IPS-11a (cell line): ENCODE results near the gene SKA3.
"Not testable (repeated sequence)": the region's sequence is repeated elsewhere in the genome, so short reads cannot be mapped to it uniquely, and the experiment has no call there.

Experiments used
- H3K4me3 ChIP-seq: one replicate; pipeline ENCODE4 v1.5.1; 2013; ENCODE audit warnings: low read depth, low read length, control low read depth

Gene SKA3

DNA sequence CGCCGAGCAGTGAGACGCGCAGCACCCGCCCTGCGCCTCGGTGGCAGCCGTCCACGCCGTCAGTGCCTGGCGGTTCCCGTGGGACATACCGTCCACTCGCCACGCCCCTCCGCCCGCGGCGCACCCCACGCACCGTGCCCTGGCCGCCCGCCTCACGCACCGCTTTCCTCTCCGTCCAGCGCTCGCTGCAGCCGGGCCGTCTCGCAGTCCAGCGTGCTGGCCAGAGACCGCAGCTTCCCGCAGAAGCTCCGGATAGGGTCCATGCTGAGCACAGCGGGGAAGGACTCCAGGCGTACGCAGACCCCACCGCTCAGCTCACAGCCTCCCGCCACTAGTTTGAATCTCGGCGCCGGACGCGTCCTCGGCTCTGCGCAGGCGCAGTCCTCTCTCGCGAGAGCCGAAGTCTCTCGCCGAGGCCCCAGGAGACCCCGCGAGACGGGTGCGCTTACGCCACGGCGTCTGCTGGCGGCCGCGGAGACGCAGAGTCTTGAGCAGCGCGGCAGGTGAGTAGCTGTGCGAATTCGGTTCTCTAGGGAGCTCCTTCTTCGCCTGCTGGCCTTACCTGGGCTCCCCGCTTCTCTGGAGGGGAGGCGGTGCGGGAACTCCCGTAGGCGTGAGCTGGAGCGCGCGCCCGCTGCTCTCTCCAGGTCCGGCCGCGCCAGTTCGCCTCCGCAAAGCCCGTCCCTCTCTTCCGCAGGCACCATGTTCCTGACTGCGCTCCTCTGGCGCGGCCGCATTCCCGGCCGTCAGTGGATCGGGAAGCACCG is at the start of gene SKA3, which contains the start of gene MRPL57:
Gene SKA3, minus strand, starts transcription at position 338 of the 767 bp plus-strand sequence. Its CDS starts 75 bp downstream, at position 263.
Gene MRPL57, plus strand, starts transcription at position 444 of the 767 bp plus-strand sequence. Its CDS starts 259 bp downstream, at position 703.
- H3K4me3 ChIP-seq: peak within 1 kb of the TSS; percentile 60

DNA sequence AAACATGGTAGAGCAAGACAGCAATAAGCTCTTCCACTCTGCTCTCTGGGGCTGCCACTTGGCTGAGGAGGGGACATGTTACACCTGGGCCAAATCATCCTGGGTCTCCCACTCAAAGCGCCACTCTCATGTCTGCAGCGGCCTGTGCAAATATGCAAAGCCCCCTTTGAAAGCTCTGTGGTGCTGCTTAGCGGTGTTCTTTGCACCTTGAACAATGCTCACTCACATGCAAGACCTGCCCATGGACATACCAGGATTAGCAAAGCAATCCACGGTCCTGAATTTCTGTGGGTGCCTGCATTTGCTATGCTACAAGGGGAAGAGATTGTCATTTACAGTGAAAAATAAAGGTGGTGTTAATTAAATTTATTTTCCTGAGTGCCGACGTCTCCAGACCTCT is 48.7 kb upstream of the SKA3 start:
- no peak overlapping the region for H3K4me3 ChIP-seq

DNA sequence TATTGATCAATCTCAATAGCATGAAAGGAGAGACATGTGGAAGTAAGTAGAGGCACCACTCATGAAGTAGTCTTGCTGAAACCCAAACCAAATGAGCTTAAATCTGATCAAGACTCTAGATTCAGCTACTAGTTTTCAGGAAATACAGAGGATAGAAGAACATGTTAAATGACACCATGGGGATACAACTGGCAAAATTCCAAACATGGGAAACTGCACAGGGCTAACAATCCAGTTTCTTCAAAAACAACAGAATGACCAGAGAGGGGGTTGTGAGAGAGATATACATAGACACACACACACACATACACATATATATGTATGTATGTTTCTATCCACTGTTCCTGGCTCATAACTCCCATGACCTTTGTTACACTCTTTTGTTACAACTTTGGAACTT is 44.9 kb upstream of the SKA3 start:
- H3K4me3 ChIP-seq: no peak overlapping the region

DNA sequence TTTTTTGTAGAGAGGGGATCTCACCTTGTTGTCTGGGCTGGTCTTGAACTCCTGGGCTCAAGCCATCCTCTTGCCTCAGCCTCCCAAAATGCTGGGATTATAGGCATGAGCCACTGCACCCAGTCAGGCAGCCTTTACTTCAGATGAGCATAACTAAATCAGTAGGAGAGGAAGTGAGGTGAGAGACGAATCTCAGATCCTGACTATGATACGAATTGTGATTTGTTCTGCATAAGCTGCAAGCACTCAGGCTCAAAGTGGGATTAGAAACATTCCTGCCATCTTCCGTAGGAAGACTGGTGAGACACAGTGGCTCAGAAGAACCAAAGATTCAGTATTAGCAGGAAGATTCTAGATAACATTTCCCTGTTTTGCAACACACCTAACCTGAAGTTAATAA is 43.4 kb upstream of the SKA3 start:
- H3K4me3 ChIP-seq: not testable (repeated sequence)

DNA sequence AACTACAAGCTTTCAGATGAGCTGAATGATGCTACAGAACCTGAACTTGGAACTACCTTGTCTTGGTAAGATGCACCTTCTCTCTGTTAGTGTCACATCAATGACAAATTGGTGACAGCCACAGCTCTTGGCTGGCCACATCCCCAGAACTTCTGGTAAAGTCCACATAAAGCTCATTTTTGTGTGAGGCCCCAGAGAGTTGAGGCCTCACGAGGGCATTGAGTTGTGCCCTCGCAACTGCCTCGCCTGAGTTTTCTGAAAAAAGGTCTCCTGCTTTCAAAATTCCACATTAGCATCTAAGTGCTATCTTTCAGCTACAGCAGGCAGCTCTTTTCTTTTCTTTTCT is 42.7 kb upstream of the SKA3 start:
- no peak overlapping the region for H3K4me3 ChIP-seq

DNA sequence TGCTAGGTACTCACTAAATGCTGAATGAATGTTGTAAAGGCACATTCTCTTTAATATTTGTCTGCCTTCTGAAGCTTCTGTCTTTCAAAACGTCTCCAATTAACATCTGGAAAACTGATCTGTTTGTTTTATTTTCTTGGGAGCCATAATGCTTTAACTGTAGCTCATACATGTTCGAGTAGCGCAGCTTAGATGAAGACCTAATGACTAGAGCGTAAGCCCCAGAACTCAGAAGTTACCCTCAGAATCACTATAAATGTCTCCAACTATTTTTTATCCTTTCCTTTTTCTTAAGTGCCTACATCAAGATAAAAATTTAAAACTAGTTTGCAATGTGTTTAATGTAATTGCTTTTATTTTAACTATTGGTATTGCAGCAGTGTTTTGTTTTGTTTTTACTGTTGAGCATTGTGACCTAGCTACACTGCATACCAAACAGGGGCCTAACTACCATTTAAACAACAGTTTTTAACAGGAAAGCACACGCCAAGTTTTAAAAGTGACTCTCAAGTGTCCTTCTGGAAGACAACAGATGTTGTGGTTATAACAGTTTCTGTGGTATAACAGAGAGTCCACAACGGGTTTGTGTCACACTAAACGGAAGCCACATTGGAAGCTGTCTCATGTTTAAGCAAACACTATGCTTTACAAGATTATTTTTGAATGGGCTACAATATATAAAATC is 42.1 kb upstream of the SKA3 start:
- H3K4me3 ChIP-seq: no peak overlapping the region

DNA sequence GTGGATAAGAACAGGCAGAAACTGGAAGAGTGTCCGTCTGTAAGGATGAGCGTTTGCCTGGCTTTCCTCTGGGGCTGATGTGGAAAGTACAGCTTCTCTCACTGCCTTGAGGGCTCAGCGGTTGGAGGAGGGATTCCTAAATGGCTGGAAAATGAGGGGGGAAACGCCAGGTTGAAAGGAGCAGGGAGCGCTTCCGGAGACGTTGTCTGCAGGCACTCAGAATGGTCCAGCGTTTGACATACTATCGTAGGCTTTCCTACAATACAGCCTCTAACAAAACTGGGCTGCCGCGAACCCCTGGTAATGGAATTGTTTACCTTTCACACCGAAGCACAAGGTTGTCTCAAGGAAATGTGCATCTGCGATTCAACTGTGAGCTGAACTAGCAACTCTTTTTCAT is 40.0 kb upstream of the SKA3 start:
- no peak overlapping the region for H3K4me3 ChIP-seq

DNA sequence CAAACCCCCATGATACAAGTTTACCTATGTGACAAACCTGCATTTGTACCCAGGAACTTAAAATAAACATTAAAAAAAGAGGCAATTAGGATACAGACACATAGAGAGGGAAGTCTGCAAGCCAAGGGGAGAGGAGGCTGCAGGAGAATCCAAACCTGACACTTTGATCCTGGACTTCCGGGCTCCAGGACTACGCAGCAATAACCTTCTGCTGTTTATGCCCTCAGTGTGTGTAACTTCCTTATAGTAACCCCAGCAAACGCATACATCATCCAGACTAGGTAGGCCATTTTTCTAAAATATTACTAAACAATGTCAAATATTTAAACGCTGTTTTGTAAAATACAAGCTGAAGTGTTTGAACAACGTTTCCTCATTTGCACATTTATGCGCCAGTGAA is 39.1 kb upstream of the SKA3 start:
- not testable (repeated sequence) for H3K4me3 ChIP-seq

DNA sequence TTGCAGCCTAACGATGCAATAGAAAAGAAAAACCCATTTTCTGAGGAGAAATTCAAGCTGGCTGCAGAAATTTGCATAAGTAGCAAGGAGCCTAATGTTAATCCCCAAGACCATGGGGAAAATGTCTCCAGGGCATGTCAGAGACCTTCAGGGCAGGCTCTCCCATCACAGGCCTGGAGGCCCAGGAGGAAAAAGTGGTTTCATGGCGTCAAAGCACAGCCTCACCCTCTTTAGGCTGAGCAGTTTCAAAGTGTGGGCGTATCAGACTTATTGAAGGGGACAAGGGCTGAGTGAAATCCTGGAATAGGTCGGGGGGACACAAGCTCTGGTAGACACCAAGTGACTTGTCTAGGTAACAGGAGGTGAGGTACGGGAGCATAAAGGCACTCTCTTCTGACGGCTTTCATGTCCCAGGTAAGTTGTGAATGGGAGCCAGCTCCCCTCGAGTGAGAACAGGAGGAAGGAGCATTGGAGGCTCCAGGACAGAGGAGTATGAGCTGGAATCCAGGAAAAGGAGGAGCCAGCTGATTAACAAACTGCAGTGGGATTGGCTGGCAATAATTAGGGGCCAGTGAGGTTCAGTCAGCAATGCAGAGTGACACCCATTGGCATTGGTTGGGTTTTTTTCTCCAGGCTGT is 35.9 kb upstream of the SKA3 start:
- no peak overlapping the region for H3K4me3 ChIP-seq

DNA sequence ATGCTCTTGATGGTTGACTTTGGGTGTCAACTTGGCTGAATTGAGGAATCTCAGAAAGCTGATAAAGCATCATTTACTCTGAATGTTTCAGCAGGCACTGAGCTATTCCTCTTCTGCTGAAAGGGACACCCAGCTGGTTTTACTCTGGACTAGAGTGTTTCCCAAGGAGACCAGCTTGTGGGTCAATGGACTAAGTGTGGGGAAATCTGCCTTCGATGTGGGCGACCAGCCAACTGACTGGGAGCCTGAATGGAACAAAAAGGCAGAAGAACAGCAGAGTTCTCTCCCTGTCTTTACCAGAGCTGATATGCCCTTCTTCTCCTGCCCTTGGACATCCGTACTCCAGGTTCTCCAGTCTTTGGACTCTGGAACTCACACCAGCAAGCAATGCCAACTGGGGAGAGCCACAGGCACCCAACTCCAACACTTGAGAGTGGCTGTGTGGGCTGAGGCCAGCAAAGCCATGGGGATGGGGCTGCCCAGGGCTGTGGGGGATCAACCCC is 32.4 kb upstream of the SKA3 start:
- H3K4me3 ChIP-seq: no peak overlapping the region

DNA sequence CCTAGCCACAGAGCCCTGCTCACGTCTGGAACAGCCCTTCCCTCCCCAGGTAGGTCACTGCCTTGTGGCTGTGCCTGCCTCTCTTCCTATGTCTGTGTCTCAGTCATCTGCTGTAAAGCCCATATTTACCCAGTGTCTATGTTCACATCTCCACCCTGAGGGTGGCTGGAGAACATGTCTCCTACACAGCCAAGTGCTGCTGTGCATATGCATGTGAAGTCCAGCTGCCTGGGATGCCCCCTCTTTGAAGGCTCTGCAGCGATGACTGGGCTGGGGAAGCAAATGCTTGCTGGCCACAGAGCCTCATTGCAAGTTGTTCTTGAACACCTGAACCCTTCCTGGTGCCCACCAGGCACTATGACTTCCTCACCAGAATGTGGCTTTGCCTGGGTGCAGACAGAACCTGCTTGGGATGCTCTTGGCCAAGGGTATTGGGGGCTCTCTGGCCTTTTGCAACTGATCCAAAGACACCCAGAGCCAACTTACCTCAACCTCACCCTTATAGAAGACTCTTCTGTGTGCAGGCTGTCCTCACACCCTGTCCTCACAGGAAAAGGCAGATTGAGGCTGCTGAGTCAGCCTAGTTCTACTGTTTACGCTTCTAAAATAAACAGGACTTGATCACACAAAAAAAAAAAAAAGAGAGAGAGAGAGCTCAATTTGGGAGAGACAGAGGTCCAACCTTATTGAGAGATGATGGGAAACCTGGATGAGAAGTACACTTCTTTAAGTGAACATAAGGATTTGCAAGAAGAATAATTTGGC is 26.6 kb upstream of the SKA3 start:
- no peak overlapping the region for H3K4me3 ChIP-seq

DNA sequence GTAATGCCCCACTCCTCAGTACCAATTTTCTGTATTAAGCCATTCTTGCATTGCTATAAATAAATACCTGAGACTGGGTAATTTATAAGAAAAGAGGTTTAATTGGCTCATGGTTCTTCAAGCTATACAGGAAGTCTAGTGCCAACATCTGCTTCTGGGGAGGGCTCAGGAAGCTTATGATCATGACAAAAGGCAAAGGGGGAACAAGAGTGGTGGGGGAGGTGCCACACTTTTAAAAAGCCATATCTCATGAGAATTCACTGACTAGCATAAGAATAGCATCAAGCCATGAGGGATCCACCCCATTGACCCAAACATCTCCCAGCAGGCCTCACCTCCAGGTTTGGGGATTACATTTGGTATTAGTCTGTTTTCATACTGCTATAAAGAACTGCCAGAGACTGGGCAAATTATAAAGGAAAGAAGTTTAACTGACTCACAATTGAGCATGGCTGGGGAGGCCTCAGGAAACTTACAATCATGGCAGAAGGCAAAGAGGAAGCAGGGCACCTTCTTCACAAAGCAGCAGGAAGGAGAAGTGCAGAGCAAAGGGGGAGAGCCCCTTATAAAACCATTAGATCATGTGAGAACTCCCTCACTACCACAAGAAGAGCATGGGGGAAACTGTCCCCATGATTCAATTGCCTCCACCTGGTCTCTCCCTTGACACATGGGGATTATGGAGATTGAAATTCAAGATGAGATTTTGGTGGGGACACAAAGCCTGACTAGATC is 25.3 kb upstream of the SKA3 start:
- not testable (repeated sequence) for H3K4me3 ChIP-seq

DNA sequence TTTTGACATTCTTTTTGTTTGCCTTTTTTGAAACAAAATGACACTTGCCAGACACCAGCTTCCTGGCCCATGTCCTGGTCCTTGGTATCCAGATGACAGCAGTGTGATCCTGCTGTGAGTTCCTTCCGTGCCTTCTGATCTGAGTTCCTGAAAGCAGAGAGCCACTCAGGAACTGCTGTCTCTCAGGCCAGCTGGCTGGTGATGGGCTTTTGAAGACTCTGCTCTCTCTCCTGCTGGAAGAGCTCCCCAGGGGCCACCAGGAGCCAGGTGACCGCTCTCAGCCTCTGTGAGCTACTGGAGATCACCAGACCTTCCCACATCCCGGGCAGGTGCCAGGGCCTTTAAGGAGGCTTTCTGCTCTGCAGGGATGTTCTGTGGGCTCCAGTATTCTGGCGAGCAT is 22.0 kb upstream of the SKA3 start:
- H3K4me3 ChIP-seq: not testable (repeated sequence)

DNA sequence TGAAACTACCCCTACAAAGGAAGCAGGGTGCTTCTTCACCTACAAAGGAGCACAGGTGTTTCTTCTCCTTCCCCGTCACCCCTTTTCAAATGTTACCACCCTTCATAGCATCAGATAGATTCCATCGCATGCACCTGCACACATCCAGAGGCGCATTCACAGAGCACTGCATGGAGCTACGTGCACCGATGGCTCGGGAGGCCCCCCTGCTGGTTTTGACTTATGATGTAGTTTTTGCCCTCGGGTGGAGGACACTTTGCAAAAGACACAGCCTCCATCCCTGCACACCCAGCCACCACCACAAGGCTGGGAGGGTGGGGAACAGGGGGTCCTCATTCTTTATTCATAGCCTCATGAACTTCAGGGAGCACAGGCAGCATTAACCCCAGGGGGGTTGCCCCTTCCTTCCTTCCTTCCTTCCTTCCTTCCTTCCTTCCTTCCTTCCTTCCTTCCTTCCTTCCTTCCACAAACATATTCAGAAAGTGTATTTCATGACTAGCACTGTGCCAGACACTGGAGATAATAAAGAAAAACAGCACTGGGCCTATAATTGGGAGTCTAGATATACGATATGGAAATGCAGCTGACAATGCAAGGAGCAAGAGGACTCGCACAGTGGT is 21.4 kb upstream of the SKA3 start:
- not testable (repeated sequence) for H3K4me3 ChIP-seq

DNA sequence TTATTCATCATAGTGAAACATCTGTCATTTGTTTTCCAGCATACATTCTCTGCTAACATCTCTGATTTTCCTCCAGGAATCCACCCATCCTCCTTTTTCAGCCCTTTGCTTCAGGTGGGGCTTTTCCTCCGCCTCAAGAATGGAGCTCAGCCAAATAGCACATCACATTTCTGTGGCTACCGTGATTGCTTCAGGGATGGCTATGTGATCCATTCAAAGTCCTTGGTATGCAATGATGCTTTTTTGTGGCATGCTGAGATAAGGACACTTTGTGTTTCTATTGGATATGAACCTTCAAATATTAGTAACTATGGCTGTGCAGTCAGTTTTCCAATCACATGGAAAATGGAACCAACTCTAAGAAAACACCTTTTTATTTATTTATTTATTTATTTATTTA is 18.4 kb upstream of the SKA3 start:
- H3K4me3 ChIP-seq: not testable (repeated sequence)

DNA sequence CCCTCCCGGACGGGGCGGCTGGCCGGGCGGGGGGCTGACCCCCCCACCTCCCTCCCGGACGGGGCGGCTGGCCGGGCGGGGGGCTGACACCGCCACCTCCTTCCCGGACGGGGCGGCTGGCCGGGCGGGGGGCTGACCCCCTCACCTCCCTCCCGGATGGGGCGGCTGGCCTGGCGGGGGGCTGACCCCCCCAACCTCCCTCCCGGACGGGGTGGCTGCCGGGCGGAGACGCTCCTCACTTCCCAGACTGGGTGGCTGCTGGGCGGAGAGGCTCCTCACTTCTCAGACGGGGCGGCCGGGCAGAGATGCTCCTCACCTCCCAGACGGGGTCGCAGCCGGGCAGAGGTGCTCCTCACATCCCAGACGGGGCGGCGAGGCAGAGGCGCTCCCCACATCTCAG is 10.1 kb upstream of the SKA3 start:
- H3K4me3 ChIP-seq: not testable (repeated sequence)

DNA sequence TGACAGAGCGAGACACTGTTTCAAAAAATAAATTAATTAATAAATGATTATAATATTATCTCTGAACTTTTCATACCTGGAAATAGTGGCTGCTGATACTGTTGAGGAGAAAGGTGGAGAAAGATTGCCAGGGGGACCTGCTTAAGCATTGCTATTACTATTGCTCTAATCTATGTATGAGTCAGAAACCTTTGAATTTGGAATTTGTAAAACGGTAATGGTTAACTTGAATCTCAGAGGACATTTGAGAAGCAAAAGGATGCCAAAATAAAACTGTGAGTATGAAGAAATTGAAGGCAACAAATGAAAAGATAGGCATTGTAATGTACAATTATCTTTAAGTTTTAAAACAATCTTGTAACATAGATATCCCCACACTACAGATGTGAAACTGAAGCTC is 5.3 kb upstream of the SKA3 start:
- H3K4me3 ChIP-seq: no peak overlapping the region

DNA sequence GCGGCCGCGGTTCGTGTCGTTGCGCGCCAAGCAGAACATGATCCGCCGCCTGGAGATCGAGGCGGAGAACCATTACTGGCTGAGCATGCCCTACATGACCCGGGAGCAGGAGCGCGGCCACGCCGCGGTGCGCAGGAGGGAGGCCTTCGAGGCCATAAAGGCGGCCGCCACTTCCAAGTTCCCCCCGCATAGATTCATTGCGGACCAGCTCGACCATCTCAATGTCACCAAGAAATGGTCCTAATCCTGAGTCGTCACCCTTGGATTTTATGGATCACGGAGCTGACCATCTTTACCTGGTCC is 581 bp upstream of the SKA3 start:
- H3K4me3 ChIP-seq: peak overlapping the region; percentile 60

DNA sequence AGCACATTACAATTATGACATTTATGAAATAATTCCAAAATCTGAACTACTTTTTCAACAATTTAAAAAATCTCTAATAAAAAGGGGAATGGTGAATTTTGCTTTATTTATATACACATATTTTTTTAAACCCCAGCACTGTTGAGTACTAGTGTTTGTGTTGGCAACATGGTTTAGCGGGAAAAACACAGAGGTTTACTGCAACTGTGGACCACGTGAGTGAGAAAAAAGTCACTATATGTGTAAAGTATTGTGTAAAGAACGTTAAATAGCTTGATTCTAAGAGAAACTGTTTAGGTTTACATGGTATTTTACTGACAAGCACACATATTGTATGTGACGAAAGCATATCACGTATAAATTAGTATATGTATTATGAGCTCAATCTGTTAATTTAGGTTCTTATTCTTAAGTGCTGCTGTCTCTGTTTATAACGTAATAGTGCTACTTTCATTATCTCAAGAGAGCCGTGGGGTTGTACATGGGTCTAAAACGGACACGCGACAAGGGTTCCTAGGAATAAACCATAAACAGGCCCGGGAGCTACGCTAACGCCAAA is 617 bp downstream of the SKA3 start:
- H3K4me3 ChIP-seq: peak overlapping the region; percentile 60

DNA sequence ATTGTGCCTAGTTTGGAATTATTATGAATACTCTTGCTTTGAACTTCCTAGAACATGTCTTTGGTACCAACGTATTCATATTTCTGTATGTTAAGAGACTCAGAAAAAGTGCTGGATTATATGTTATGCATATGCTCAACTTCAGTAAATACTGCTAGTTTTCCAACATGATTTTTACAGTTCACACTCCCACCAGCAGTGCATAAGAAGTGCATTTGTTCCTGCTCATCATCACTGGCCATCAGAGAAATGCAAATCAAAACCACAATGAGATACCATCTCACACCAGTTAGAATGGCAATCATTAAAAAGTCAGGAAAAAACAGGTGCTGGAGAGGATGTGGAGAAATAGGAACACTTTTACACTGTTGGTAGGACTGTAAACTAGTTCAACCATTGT is 2.6 kb downstream of the SKA3 start:
- H3K4me3 ChIP-seq: not testable (repeated sequence)
